AG04450 (cell line): ENCODE data around the gene RFX1. TPM values are rescaled to one million over a fixed set of nuclear protein-coding genes. Genes with fewer than 3 reads are reported as not detected.
"Not testable (repeated sequence)": the region's sequence is repeated elsewhere in the genome, so short reads cannot be mapped to it uniquely, and the experiment has no call there.

Source experiments
- CTCF ChIA-PET: fragments of 300-600, 350-600 bp; formaldehyde crosslinking; extraction: SDS; loops from one replicate; lab custom pipeline; 2022; ENCODE audit warnings: antibody characterized with exemption, inconsistent platforms; lab: Charles Lee
- POLR2A ChIA-PET: fragments of 350-600 bp; formaldehyde crosslinking; extraction: SDS; loops from one replicate; lab custom pipeline; 2021; ENCODE audit warnings: antibody characterized with exemption, inconsistent platforms; lab: Yijun Ruan, JAX
- DNase-seq: peaks from one replicate; pipeline ENCODE4 v3.0.0-alpha.2; 2011; ENCODE audit warnings: low read depth, low spot score
- H3K27ac ChIP-seq: one replicate; pipeline ENCODE4 v1.5.1; 2012; ENCODE audit warnings: low read depth, low read length, control low read depth
- H3K27me3 ChIP-seq: one replicate; pipeline ENCODE4 v1.6.0; 2012; ENCODE audit warnings: low read length; ENCODE audit not compliant: control insufficient read depth, insufficient read depth
- H3K4me3 ChIP-seq: 2 replicates; pipeline ENCODE4 v1.5.1; 2011; ENCODE audit warnings: mild to moderate bottlenecking, low read depth, low read length, control low read depth
- H3K9me3 ChIP-seq: 2 replicates; pipeline ENCODE4 v1.5.1; 2012; ENCODE audit warnings: low read length; ENCODE audit not compliant: control insufficient read depth, insufficient read depth
- polyA plus RNA-seq: library from polyadenylated mRNA; depleted of rRNA; stranded (reverse); fragments of >200 nt; gene quantifications from 2 replicates; pipeline ENCODE4 v1.2.3, GENCODE V29; 2011
- TF ChIP-seq, protein P1 (sequence below): IDR thresholded peaks from 2 replicates; pipeline ENCODE4 v1.5.1; 2011; ENCODE audit warnings: low read depth, low read length, control low read depth, inconsistent platforms

Gene RFX1
- polyA plus RNA-seq, 1 experiment = 0.38 TPM

DNA sequence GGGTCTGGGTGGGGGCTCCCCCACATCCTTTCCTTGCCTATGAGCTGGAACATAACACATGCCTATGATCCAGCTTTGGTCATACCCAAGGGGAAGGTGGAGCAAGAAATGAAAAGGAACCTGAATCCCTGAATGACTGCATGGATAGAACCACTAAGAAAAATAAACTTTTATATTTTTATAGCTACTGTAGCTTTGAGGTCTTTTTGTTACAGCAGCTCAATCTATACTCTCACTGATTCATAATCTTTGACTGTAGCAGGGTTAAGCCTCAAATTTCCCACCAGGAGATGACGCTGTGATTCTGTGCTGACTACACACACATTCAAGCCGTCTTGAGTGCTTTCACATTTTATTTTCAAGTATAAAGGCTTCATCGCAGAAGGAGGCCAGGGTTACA is 46.9 kb upstream of the RFX1 start:
- TF ChIP-seq, protein P1, sequence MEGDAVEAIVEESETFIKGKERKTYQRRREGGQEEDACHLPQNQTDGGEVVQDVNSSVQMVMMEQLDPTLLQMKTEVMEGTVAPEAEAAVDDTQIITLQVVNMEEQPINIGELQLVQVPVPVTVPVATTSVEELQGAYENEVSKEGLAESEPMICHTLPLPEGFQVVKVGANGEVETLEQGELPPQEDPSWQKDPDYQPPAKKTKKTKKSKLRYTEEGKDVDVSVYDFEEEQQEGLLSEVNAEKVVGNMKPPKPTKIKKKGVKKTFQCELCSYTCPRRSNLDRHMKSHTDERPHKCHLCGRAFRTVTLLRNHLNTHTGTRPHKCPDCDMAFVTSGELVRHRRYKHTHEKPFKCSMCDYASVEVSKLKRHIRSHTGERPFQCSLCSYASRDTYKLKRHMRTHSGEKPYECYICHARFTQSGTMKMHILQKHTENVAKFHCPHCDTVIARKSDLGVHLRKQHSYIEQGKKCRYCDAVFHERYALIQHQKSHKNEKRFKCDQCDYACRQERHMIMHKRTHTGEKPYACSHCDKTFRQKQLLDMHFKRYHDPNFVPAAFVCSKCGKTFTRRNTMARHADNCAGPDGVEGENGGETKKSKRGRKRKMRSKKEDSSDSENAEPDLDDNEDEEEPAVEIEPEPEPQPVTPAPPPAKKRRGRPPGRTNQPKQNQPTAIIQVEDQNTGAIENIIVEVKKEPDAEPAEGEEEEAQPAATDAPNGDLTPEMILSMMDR = no peak
- Histone ChIP-seq H3K4me3 (no peak overlapping the region), H3K9me3 (peaks cover 10% of the 10 kb centered on the region), H3K27me3 (no peaks in the 10 kb centered on the region), H3K27ac (no peak overlapping the region)
- POLR2A ChIA-PET = no interaction called here
- DNase-seq = no peak
- CTCF ChIA-PET = interaction anchor here (0.9 to 1.2 kb wide), 4 partner anchors 9 to 62 kb away, joined by 3 to 4 read pairs (median 3); partner anchors contain the start of genes IL27RA and PALM3

DNA sequence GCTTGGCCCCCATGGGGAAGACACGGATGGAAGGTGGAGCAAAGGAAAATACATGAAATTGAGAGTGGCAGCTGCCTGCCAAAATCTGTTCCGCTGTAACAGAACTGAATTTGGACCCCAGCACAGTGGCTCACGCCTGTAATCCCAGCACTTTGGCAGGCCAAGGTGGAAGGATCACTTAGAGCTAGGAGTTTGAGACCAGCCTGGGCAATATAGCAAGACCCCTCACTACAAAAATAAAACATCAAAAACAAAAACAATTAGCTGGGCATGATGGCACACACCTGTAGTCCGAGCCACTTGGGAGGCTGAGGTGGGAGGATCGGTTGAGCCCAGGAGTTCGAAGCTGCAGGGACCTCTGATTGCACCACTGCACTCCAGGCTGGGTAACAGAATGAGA is 46.4 kb upstream of the RFX1 start:
- H3K27me3 ChIP-seq = no peaks in the 10 kb centered on the region
- H3K9me3 ChIP-seq = peaks cover 10% of the 10 kb centered on the region
- ChIA-PET POLR2A (no interaction called here), CTCF (interaction anchor here (0.9 to 1.2 kb wide), 4 partner anchors 9 to 63 kb away, joined by 3 to 4 read pairs (median 3); partner anchors contain the start of genes IL27RA and PALM3)
- TF ChIP-seq, protein P1 = no peak
- no peak overlapping the region for H3K27ac ChIP-seq
- no peak for DNase-seq
- H3K4me3 ChIP-seq = no peak overlapping the region

DNA sequence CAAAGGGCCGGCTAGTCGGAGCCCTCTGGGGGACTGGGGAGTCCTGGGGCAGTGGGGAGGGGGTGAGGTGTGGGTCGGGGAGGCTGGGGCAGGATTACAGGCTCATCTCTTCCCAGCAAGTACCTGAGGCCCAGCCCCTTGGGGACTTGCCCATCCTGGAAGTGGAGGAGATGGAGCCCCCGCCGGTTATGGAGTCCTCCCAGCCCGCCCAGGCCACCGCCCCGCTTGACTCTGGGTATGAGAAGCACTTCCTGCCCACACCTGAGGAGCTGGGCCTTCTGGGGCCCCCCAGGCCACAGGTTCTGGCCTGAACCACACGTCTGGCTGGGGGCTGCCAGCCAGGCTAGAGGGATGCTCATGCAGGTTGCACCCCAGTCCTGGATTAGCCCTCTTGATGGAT is 45.9 kb upstream of the RFX1 start:
- ChIA-PET POLR2A (no interaction called here), CTCF (interaction anchor here (1.1 kb wide), 1 partner anchor 10 kb away, joined by 3 read pairs; no protein-coding TSS in a partner anchor)
- H3K27ac ChIP-seq = no peak overlapping the region

DNA sequence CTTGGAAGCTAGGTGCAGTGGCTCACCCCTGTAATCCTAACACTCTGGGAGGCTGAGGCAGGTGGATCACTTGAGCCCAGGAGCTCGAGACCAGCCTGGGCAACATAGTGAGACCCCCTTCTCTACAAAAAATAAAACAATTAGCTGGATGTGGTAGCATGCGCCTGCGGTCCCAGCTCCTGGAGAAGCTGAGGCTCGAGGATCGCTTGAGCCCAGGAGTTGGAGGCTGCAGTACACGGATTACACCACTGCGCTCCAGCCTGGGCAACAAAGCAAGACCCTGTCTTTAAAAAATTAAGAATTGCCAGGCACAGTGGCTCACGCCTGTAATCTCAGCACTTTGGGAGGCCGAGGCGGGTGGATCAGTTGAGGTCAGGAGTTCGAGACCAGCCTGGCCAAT is 44.8 kb upstream of the RFX1 start:
- H3K27ac ChIP-seq, DNase-seq, H3K27me3 ChIP-seq, H3K4me3 ChIP-seq, POLR2A ChIA-PET: not testable (repeated sequence)
- H3K9me3 ChIP-seq = peaks cover 10% of the 10 kb centered on the region
- CTCF ChIA-PET = interaction anchor here (1.1 to 1.7 kb wide), 2 partner anchors 8 to 9 kb away, joined by 3 to 7 read pairs; no protein-coding TSS in a partner anchor

More for the DNA sequence above, 45.9 kb upstream of the RFX1 start:
- Histone ChIP-seq H3K27me3 (no peaks in the 10 kb centered on the region), H3K9me3 (peaks cover 10% of the 10 kb centered on the region), H3K4me3 (no peak overlapping the region)
- no peak for DNase-seq
- TF ChIP-seq, protein P1 = no peak

DNA sequence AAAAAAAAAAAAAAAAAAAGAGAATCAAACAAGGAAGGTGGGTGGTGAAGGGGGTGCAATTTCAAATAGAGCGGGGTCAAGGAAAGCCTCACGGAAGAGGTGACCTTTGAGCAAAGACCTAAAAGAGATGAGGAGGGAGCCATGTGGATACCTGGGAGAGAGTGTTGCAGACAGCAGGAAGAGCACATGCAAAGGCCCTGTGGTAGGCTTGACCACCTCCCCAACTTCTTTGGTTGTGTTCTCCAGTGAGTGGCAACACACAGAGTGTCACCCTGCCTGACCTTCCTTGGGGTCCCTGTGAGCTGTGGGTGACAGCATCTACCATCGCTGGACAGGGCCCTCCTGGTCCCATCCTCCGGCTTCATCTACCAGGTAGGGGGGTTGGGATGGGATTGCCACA is 44.4 kb upstream of the RFX1 start:
- TF ChIP-seq, protein P1 = no peak
- no peak overlapping the region for H3K27ac ChIP-seq
- ChIA-PET POLR2A (no interaction called here), CTCF (interaction anchor here (0.6 to 1.7 kb wide), 4 partner anchors 8 to 45 kb away, joined by 3 to 7 read pairs (median 3); no protein-coding TSS in a partner anchor)
- H3K27me3 ChIP-seq = no peaks in the 10 kb centered on the region
- peaks cover 10% of the 10 kb centered on the region for H3K9me3 ChIP-seq
- H3K4me3 ChIP-seq = no peak overlapping the region
- no peak for DNase-seq
